Measurements from ENCODE around the gene EDC4. TPM values are rescaled to one million over a fixed set of nuclear protein-coding genes. Genes with fewer than 3 reads are reported as not detected.

The EDC4 gene
- total RNA-seq, 1 donor from 2014 or later, result 125 TPM

DNA sequence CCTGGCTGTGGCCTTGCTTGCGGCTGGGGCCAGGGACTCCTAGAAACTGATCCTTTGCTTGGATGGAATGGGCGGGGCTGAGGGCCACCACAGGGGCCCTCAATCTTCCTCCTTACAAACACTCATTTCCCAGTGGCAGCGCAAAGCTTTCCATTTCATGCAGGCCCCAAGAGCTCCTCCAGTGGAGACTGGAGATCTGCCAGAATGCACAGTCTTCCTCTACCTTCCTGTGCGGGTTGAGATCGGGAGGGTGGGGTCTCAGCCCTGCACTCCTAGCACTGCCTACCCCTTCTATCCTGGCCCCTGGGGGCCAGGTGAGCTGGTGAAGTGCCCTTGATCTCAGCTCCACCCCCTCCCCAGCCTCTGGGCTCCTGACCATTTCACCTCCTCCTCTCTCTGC is 13.5 kb downstream of the EDC4 start:
- H3K36me3 ChIP-seq, result peaks cover 26 to 35% of the 10 kb centered on the region in 2 donors
- intact Hi-C loops (cut with DNase I), result no loop called here
- H3K27ac ChIP-seq, result no peak overlapping the region
- no peaks in the 10 kb centered on the region for H3K9me3 ChIP-seq
- H3K27me3 ChIP-seq, result no peaks in the 10 kb centered on the region
- TF ChIP-seq, protein P1, sequence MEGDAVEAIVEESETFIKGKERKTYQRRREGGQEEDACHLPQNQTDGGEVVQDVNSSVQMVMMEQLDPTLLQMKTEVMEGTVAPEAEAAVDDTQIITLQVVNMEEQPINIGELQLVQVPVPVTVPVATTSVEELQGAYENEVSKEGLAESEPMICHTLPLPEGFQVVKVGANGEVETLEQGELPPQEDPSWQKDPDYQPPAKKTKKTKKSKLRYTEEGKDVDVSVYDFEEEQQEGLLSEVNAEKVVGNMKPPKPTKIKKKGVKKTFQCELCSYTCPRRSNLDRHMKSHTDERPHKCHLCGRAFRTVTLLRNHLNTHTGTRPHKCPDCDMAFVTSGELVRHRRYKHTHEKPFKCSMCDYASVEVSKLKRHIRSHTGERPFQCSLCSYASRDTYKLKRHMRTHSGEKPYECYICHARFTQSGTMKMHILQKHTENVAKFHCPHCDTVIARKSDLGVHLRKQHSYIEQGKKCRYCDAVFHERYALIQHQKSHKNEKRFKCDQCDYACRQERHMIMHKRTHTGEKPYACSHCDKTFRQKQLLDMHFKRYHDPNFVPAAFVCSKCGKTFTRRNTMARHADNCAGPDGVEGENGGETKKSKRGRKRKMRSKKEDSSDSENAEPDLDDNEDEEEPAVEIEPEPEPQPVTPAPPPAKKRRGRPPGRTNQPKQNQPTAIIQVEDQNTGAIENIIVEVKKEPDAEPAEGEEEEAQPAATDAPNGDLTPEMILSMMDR (IDR thresholded peaks at IDR 0.05), result no peak
- DNase-seq (ENCODE audit: low spot score in 2 of 2), result no peak
- H3K4me3 ChIP-seq, result no peak overlapping the region
- peaks cover 6 to 13% of the 10 kb centered on the region in 2 donors for H3K4me1 ChIP-seq

- H3K4me1 ChIP-seq, result peaks cover 7 to 13% of the 10 kb centered on the region in 2 donors
- H3K4me3 ChIP-seq, result no peak overlapping the region
- H3K36me3 ChIP-seq, result peaks cover 7 to 16% of the 10 kb centered on the region in 2 donors
- H3K9me3 ChIP-seq, result no peaks in the 10 kb centered on the region
- H3K27me3 ChIP-seq, result no peaks in the 10 kb centered on the region
- H3K27ac ChIP-seq, result no peak overlapping the region
- TF ChIP-seq, protein P1 (IDR thresholded peaks at IDR 0.05), result no peak
- intact Hi-C loops (cut with DNase I), result no loop called here
- no peak for DNase-seq (ENCODE audit: low spot score in 2 of 2)
These were observed 15.5 kb downstream of the EDC4 start for GRCh38 chr16:67888331-67888730.

DNA sequence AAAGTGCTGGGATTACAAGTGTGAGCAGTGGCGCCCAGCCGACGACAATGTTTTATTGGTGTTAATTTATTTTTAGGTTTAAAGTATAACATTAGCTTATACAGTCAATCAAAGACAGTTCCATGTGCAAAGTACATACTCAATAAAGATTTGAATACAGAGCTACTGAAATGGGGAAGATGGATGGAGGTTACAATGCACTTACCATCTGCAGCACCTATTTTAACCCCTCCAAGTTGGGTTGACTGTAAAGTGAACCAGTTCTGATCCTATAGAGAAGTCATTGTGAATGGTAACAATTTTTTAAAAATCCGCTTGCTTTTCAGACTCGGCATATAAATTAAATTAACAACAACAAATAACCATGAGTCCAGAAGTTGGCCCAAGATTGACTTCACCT is 19.5 kb downstream of the EDC4 start:
- no peak for DNase-seq (ENCODE audit: low spot score in 2 of 2)
- TF ChIP-seq, protein P1 (IDR thresholded peaks at IDR 0.05), result no peak
- Histone ChIP-seq H3K9me3 (no peaks in the 10 kb centered on the region), H3K27me3 (no peaks in the 10 kb centered on the region), H3K4me3 (peak overlapping the region; percentile 99 to 100), H3K4me1 (peaks cover 15 to 35% of the 10 kb centered on the region in 2 donors), H3K36me3 (no peaks in the 10 kb centered on the region), H3K27ac (no peak overlapping the region)
- intact Hi-C loops (cut with DNase I), result loop anchor here (2.0 kb wide), 1 partner anchor 46 kb away; the partner anchor contains the start of genes CENPT and NUTF2

DNA sequence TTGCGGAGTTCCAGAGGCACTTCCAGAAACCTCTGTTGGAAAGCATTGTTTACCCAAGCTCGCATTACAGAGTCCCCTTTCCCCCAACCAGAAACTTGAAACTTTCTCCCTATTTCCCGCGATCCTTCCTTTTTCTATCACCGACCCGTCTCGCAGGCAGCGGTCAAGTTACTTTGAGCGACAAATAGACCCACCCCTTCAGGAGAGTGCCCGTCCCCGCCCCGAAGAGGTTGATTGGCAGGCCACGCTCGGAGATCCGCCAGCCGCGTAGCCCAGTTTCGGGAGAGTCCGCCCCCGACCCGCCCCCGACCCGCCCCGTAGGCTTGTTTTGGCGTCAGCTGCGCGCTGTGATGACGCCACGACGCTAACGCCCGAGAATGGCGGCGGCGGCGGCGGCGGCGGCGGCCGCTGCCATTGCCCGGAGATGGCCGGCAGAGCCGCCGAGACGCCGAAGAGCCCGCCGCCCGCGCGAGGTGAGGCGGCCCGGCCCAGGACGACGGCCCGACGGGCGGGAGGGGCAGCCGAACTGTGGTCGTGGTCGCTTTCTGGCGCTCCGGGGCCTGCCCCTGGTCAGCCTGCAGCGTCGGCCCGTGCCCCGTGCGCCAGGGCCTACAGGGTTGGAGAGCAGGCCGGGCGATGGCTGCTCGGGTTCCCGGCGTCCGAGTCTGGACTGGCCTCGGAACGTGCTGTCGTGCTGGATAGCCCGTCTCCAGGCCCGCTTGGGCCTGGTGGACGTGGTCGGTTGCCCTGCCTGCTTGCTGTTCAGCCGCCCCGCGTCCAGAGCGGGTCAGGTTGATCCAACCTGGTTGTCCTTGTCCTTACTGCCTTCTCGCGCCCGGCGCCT is 20.3 kb downstream of the EDC4 start, which contains the start of gene PSKH1:
Gene PSKH1, plus strand, starts transcription at position 356 of the 844 bp plus-strand sequence. CDS start 15,496 bp downstream, outside the sequence.
- TF ChIP-seq, protein P1 (IDR thresholded peaks at IDR 0.05), result no peak
- peak within 1 kb of the TSS; percentile 96 to 99 for H3K27ac ChIP-seq
- H3K9me3 ChIP-seq, result no peaks in the 10 kb centered on the region
- H3K4me1 ChIP-seq, result peaks cover 19 to 43% of the 10 kb centered on the region in 2 donors
- DNase-seq (ENCODE audit: low spot score in 2 of 2), result peak; percentile 82 to 98
- intact Hi-C loops (cut with DNase I), result loop anchor here (1.0 to 2.0 kb wide), 2 partner anchors 42 to 46 kb away; partner anchors contain the start of genes CENPT and NUTF2
- no peaks in the 10 kb centered on the region for H3K36me3 ChIP-seq
- peak within 1 kb of the TSS; percentile 99 to 100 for H3K4me3 ChIP-seq
- no peaks in the 10 kb centered on the region for H3K27me3 ChIP-seq

DNA sequence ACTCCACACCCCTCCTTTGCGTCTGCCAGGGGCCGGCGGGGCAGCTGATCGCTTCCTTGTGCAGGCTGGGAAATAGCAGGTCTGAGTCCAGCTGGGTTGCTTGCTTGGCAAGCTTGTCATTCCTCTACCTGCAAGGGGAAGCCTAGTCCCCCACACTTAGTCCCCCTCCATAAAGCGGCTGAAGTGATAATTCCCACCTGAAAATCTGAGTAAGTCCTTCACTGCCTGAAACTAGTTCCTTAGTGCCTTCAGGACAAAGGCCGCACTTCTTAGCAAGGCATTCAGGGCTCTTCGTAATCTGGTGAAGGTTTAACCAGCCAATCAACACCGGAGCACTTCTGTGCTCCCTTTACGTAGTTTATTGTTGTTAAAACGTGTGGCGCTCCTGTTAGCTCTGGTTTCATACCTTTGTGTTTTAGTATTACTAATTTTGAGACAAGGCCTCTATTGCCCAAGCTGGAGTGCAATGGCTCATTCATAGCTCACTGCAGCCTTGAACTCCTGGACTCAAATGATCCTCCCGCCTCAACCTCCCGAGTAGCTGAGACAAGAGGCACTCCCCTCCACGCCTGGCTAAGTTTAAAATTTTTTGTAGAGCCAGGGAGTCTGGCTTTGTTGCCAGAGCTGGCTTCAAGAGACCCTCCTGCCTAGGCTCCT is 21.0 kb downstream of the EDC4 start:
- no peaks in the 10 kb centered on the region for H3K9me3 ChIP-seq
- no peak for DNase-seq (ENCODE audit: low spot score in 2 of 2)
- intact Hi-C loops (cut with DNase I), result loop anchor here (1.0 to 2.0 kb wide), 2 partner anchors 41 to 47 kb away; partner anchors contain the start of genes CENPT and NUTF2
- H3K27ac ChIP-seq, result peak overlapping the region; percentile 96 to 99
- H3K4me3 ChIP-seq, result peak overlapping the region; percentile 99 to 100
- TF ChIP-seq, protein P1 (IDR thresholded peaks at IDR 0.05), result no peak
- H3K27me3 ChIP-seq, result no peaks in the 10 kb centered on the region
- H3K36me3 ChIP-seq, result no peaks in the 10 kb centered on the region
- H3K4me1 ChIP-seq, result peaks cover 19 to 44% of the 10 kb centered on the region in 2 donors
